Ovary (tissue), 3 donors: ENCODE measurements around the gene PRDX5.

Source experiments
- EP300 ChIP-seq: sonication (generic); formaldehyde crosslinking; IDR thresholded peaks from one replicate; pipeline ENCODE4 v1.6.1; 2017; ENCODE audit warnings: antibody characterized with exemption
- POLR2A ChIP-seq: fragments of 450-650 bp; IDR thresholded peaks from one replicate; pipeline ENCODE4 v1.6.1; 2017; ENCODE audit warnings: antibody characterized with exemption, mild to moderate bottlenecking, moderate library complexity
- TF ChIP-seq, protein P1 (sequence below), 3 donors: fragments of 450-650 bp in 2 of 3; fragments of 200-600 bp in 1 of 3; IDR thresholded peaks; one replicate each; pipeline versions ENCODE4 v1.5.1 to v1.8.0; 2016 to 2022; ENCODE audit warnings: antibody characterized with exemption in 3 of 3, mild to moderate bottlenecking in 1 of 3
- donor health status: DM: no; HTN: no; CAD: no.

DNA sequence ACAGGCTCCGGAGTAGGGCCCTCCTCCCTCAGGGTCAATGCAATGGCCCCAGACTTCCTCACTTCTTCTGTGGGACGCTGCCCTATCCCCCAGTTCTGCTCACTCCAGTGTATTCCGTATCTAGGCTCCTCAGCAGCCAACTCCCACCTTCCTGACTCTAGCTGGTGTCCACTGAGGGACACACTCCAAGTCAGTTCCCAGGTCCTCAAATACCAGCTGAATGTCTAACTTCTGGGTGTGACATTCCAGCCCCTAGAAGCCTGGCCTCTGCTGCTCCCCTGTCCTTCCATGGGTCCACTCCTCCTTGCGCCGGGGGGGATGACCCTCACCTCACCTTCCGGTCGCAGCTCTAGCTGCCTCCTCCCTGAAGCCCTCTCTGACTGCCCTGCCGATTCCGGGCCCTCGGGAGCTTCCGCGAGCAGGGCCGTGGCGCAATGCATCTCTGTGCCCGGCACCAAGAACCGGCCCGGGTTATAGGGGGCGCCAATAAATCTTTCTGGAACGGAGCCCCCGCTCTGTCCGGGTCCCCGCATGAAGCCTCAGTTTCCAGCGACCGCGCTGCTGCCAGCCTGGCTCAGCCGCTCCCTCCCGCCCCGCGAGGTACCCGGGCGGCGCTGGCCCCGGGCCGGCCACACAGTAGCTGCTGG is 48.9 kb upstream of the PRDX5 start:
- TF ChIP-seq, protein P1, sequence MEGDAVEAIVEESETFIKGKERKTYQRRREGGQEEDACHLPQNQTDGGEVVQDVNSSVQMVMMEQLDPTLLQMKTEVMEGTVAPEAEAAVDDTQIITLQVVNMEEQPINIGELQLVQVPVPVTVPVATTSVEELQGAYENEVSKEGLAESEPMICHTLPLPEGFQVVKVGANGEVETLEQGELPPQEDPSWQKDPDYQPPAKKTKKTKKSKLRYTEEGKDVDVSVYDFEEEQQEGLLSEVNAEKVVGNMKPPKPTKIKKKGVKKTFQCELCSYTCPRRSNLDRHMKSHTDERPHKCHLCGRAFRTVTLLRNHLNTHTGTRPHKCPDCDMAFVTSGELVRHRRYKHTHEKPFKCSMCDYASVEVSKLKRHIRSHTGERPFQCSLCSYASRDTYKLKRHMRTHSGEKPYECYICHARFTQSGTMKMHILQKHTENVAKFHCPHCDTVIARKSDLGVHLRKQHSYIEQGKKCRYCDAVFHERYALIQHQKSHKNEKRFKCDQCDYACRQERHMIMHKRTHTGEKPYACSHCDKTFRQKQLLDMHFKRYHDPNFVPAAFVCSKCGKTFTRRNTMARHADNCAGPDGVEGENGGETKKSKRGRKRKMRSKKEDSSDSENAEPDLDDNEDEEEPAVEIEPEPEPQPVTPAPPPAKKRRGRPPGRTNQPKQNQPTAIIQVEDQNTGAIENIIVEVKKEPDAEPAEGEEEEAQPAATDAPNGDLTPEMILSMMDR (IDR thresholded peaks at IDR 0.05) = no peak
- TF ChIP-seq EP300 (no peak), POLR2A (no peak)
